ENCODE results near the gene SNTN. TPM values are rescaled to one million over a fixed set of nuclear protein-coding genes. Genes with fewer than 3 reads are reported as not detected.
"Not testable (repeated sequence)": the region's sequence is repeated elsewhere in the genome, so short reads cannot be mapped to it uniquely, and the experiment has no call there.

Gene SNTN
- total RNA-seq = not detected

GRCh38 chr3:63652066-63652725, at the start of gene SNTN:
SNTN (plus strand) TSS chr3:63652675; CDS start chr3:63652688, 13 bp downstream.
- DNase-seq = no peak
- H3K27ac Mint-ChIP-seq = no peak within 1 kb of the TSS
- H3K36me3 Mint-ChIP-seq = no peaks in the 10 kb centered on the region
- no peak within 1 kb of the TSS for H3K4me3 Mint-ChIP-seq
- no peaks in the 10 kb centered on the region for H3K27me3 Mint-ChIP-seq
- H3K9me3 Mint-ChIP-seq = peaks cover 1% of the 10 kb centered on the region
- H3K4me1 Mint-ChIP-seq = no peaks in the 10 kb centered on the region

GRCh38 chr3:63607716-63608115, 44.8 kb upstream of the SNTN start:
- no peak overlapping the region for H3K27ac Mint-ChIP-seq
- H3K9me3 Mint-ChIP-seq = no peaks in the 10 kb centered on the region
- H3K27me3 Mint-ChIP-seq = peaks cover 1% of the 10 kb centered on the region
- no peaks in the 10 kb centered on the region for H3K36me3 Mint-ChIP-seq
- no peak for DNase-seq
- no peaks in the 10 kb centered on the region for H3K4me1 Mint-ChIP-seq
- no peak overlapping the region for H3K4me3 Mint-ChIP-seq

- no peak for DNase-seq
- Mint-ChIP-seq H3K4me3 (no peak overlapping the region), H3K9me3 (no peaks in the 10 kb centered on the region), H3K27ac (no peak overlapping the region), H3K36me3 (no peaks in the 10 kb centered on the region), H3K27me3 (peaks cover 4% of the 10 kb centered on the region), H3K4me1 (no peaks in the 10 kb centered on the region)
These were observed 43.1 kb upstream of the SNTN start for GRCh38 chr3:63609408-63609807.

- Mint-ChIP-seq H3K4me3 (no peak overlapping the region), H3K27me3 (peaks cover 4% of the 10 kb centered on the region), H3K27ac (no peak overlapping the region), H3K36me3 (no peaks in the 10 kb centered on the region), H3K4me1 (no peaks in the 10 kb centered on the region), H3K9me3 (no peaks in the 10 kb centered on the region)
- DNase-seq = no peak
These were observed 42.6 kb upstream of the SNTN start for GRCh38 chr3:63609834-63610233.

GRCh38 chr3:63611382-63611781, 41.1 kb upstream of the SNTN start:
- DNase-seq = no peak
- Mint-ChIP-seq H3K36me3 (no peaks in the 10 kb centered on the region), H3K27ac (no peak overlapping the region), H3K4me3 (no peak overlapping the region), H3K27me3 (peaks cover 4% of the 10 kb centered on the region), H3K9me3 (no peaks in the 10 kb centered on the region), H3K4me1 (no peaks in the 10 kb centered on the region)

GRCh38 chr3:63613561-63613960, 38.9 kb upstream of the SNTN start:
- Mint-ChIP-seq H3K27me3 (peaks cover 4% of the 10 kb centered on the region), H3K4me3 (no peak overlapping the region), H3K36me3 (no peaks in the 10 kb centered on the region), H3K9me3 (no peaks in the 10 kb centered on the region), H3K27ac (no peak overlapping the region), H3K4me1 (no peaks in the 10 kb centered on the region)
- DNase-seq = no peak

- Mint-ChIP-seq H3K9me3 (no peaks in the 10 kb centered on the region), H3K4me3 (no peak overlapping the region), H3K27me3 (peaks cover 4% of the 10 kb centered on the region), H3K4me1 (no peaks in the 10 kb centered on the region), H3K36me3 (no peaks in the 10 kb centered on the region), H3K27ac (no peak overlapping the region)
- no peak for DNase-seq
These were observed 35.1 kb upstream of the SNTN start for GRCh38 chr3:63617391-63617790.

GRCh38 chr3:63624941-63625560, 27.4 kb upstream of the SNTN start:
- Mint-ChIP-seq H3K27ac (no peak overlapping the region), H3K27me3 (peaks cover 6% of the 10 kb centered on the region), H3K36me3 (no peaks in the 10 kb centered on the region), H3K9me3 (no peaks in the 10 kb centered on the region), H3K4me1 (no peaks in the 10 kb centered on the region), H3K4me3 (no peak overlapping the region)
- DNase-seq = no peak

- H3K27ac Mint-ChIP-seq = no peak overlapping the region
- peaks cover 2% of the 10 kb centered on the region for H3K9me3 Mint-ChIP-seq
- no peak overlapping the region for H3K4me3 Mint-ChIP-seq
- H3K27me3 Mint-ChIP-seq = no peaks in the 10 kb centered on the region
- no peaks in the 10 kb centered on the region for H3K36me3 Mint-ChIP-seq
- DNase-seq = no peak
- no peaks in the 10 kb centered on the region for H3K4me1 Mint-ChIP-seq
These were observed 20.8 kb upstream of the SNTN start for GRCh38 chr3:63631670-63632069.

- Mint-ChIP-seq H3K27me3 (no peaks in the 10 kb centered on the region), H3K4me3 (no peak overlapping the region), H3K9me3 (peaks cover 5% of the 10 kb centered on the region), H3K4me1 (no peaks in the 10 kb centered on the region), H3K36me3 (no peaks in the 10 kb centered on the region), H3K27ac (no peak overlapping the region)
- no peak for DNase-seq
These were observed 17.3 kb upstream of the SNTN start for GRCh38 chr3:63635186-63635585.

GRCh38 chr3:63639806-63640205, 12.7 kb upstream of the SNTN start:
- Mint-ChIP-seq H3K4me3 (no peak overlapping the region), H3K4me1 (no peaks in the 10 kb centered on the region), H3K27me3 (peaks cover 8% of the 10 kb centered on the region), H3K9me3 (peaks cover 9% of the 10 kb centered on the region), H3K36me3 (no peaks in the 10 kb centered on the region), H3K27ac (no peak overlapping the region)
- no peak for DNase-seq

GRCh38 chr3:63642488-63642887, 10.0 kb upstream of the SNTN start:
- H3K9me3 Mint-ChIP-seq = peaks cover 7% of the 10 kb centered on the region
- H3K4me3 Mint-ChIP-seq = no peak overlapping the region
- DNase-seq = no peak
- no peaks in the 10 kb centered on the region for H3K4me1 Mint-ChIP-seq
- peaks cover 9% of the 10 kb centered on the region for H3K27me3 Mint-ChIP-seq
- H3K36me3 Mint-ChIP-seq = no peaks in the 10 kb centered on the region
- no peak overlapping the region for H3K27ac Mint-ChIP-seq

- H3K4me1 Mint-ChIP-seq = no peaks in the 10 kb centered on the region
- DNase-seq = no peak
- no peak overlapping the region for H3K4me3 Mint-ChIP-seq
- no peaks in the 10 kb centered on the region for H3K36me3 Mint-ChIP-seq
- no peak overlapping the region for H3K27ac Mint-ChIP-seq
- peaks cover 9% of the 10 kb centered on the region for H3K27me3 Mint-ChIP-seq
- peaks cover 5% of the 10 kb centered on the region for H3K9me3 Mint-ChIP-seq
These were observed 8.2 kb upstream of the SNTN start for GRCh38 chr3:63644212-63644797.

- H3K27ac Mint-ChIP-seq, H3K9me3 Mint-ChIP-seq, H3K36me3 Mint-ChIP-seq, DNase-seq, H3K4me1 Mint-ChIP-seq, H3K27me3 Mint-ChIP-seq, H3K4me3 Mint-ChIP-seq: not testable (repeated sequence)
These were observed 7.3 kb upstream of the SNTN start for GRCh38 chr3:63644928-63645781.

- Mint-ChIP-seq H3K27me3 (no peaks in the 10 kb centered on the region), H3K27ac (no peak overlapping the region), H3K4me1 (no peaks in the 10 kb centered on the region), H3K36me3 (no peaks in the 10 kb centered on the region), H3K4me3 (no peak overlapping the region), H3K9me3 (no peaks in the 10 kb centered on the region)
- no peak for DNase-seq
These were observed 1.7 kb downstream of the SNTN start for GRCh38 chr3:63654211-63654610.
